Measurements from ENCODE around the gene APBA1.
"Not testable (repeated sequence)": the region's sequence is repeated elsewhere in the genome, so short reads cannot be mapped to it uniquely, and the experiment has no call there.

The APBA1 gene

GRCh38 chr9:69470186-69470977 lies 201.8 kb downstream of the APBA1 start:
- DNase-seq = no peak

- no peak for DNase-seq
Measured at GRCh38 chr9:69469136-69469535, 203.0 kb downstream of the APBA1 start.

GRCh38 chr9:69468380-69468779 lies 203.8 kb downstream of the APBA1 start:
- DNase-seq = no peak

GRCh38 chr9:69466151-69466550 lies 206.0 kb downstream of the APBA1 start:
- DNase-seq = no peak

- no peak for DNase-seq
Measured at GRCh38 chr9:69465473-69465872, 206.7 kb downstream of the APBA1 start.

- DNase-seq = no peak
Measured at GRCh38 chr9:69463497-69464068, 208.6 kb downstream of the APBA1 start.

- no peak for DNase-seq
Measured at GRCh38 chr9:69462394-69462793, 209.8 kb downstream of the APBA1 start.

GRCh38 chr9:69461103-69461887 lies 210.9 kb downstream of the APBA1 start:
- no peak for DNase-seq

- no peak for DNase-seq
Measured at GRCh38 chr9:69460012-69460411, 212.2 kb downstream of the APBA1 start.

- DNase-seq = no peak
Measured at GRCh38 chr9:69458176-69458575, 214.0 kb downstream of the APBA1 start.

GRCh38 chr9:69456201-69456600 lies 216.0 kb downstream of the APBA1 start:
- DNase-seq = no peak

- DNase-seq = no peak
Measured at GRCh38 chr9:69455311-69455710, 216.9 kb downstream of the APBA1 start.

GRCh38 chr9:69454321-69454720 lies 217.8 kb downstream of the APBA1 start:
- DNase-seq = no peak

- no peak for DNase-seq
Measured at GRCh38 chr9:69453746-69454145, 218.4 kb downstream of the APBA1 start.

- no peak for DNase-seq
Measured at GRCh38 chr9:69452110-69452782, 219.9 kb downstream of the APBA1 start.

- DNase-seq = no peak
Measured at GRCh38 chr9:69446496-69446895, 225.7 kb downstream of the APBA1 start.

- DNase-seq = no peak
Measured at GRCh38 chr9:69445251-69445650, 226.9 kb downstream of the APBA1 start.

- DNase-seq = no peak
Measured at GRCh38 chr9:69444791-69445190, 227.4 kb downstream of the APBA1 start.

- no peak for DNase-seq
Measured at GRCh38 chr9:69444021-69444420, 228.2 kb downstream of the APBA1 start.

GRCh38 chr9:69443178-69443577 lies 229.0 kb downstream of the APBA1 start:
- no peak for DNase-seq

GRCh38 chr9:69442486-69442885 lies 229.7 kb downstream of the APBA1 start:
- no peak for DNase-seq

- not testable (repeated sequence) for DNase-seq
Measured at GRCh38 chr9:69440254-69440955, 231.8 kb downstream of the APBA1 start.

GRCh38 chr9:69439654-69440053 lies 232.5 kb downstream of the APBA1 start:
- DNase-seq = not testable (repeated sequence)

Measured in activated T-cell treated with anti-CD3 and anti-CD28 coated beads, Interleukin-2, amount 50 U/mL, for 1 hour (primary cell).